WI38 (cell line): ENCODE data around the gene NELL1.

Source experiments
- H3K4me3 ChIP-seq: 2 replicates; pipeline ENCODE4 v1.5.1; 2011; ENCODE audit warnings: low read depth, mild to moderate bottlenecking, control low read depth, low read length
- TF ChIP-seq, protein P1 (sequence below): IDR thresholded peaks from 2 replicates; pipeline ENCODE4 v1.5.1; 2012; ENCODE audit warnings: low read depth, mild to moderate bottlenecking, control low read depth, low read length

NELL1 gene

DNA sequence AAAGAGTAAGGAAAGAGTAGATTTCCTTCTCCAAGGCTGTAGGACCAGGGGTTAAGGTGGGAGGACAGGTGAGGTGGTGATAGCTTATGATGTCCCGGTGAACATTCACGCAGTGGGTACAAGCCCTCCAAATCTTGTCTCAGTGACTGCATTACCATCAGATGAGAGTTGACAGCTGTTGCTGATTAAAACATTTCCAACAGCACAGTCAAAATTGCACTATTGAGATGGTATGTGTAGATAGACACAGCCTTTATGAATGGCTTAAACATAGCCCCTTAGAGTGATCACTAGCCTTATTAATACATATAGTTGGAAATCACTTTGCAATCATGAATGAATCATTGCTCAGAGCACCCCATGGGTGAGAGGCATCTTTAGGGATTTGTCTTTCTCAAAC, 7.3 kb downstream of the NELL1 start:
- TF ChIP-seq, protein P1, sequence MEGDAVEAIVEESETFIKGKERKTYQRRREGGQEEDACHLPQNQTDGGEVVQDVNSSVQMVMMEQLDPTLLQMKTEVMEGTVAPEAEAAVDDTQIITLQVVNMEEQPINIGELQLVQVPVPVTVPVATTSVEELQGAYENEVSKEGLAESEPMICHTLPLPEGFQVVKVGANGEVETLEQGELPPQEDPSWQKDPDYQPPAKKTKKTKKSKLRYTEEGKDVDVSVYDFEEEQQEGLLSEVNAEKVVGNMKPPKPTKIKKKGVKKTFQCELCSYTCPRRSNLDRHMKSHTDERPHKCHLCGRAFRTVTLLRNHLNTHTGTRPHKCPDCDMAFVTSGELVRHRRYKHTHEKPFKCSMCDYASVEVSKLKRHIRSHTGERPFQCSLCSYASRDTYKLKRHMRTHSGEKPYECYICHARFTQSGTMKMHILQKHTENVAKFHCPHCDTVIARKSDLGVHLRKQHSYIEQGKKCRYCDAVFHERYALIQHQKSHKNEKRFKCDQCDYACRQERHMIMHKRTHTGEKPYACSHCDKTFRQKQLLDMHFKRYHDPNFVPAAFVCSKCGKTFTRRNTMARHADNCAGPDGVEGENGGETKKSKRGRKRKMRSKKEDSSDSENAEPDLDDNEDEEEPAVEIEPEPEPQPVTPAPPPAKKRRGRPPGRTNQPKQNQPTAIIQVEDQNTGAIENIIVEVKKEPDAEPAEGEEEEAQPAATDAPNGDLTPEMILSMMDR, result no peak
- H3K4me3 ChIP-seq, result no peak overlapping the region

DNA sequence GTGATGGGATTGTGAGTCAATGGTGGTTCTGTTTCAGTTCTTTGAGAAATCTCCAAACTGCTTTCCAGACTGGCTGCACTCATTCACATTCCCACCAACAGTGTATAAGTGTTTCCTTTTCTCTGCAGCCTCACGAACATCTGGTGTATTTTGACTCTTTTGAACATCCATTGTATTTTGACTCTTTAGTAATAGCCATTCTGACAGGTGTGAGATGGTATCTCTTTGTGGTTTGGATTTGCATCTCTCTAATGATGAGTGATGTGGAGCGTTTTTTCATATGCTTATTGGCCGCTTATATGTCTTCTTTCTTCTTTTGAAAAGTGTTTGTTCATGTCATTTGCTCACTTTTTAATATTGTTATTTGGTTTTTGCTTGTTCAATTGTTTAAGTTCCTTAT, 19.4 kb downstream of the NELL1 start:
- no peak overlapping the region for H3K4me3 ChIP-seq
- TF ChIP-seq, protein P1, result no peak

DNA sequence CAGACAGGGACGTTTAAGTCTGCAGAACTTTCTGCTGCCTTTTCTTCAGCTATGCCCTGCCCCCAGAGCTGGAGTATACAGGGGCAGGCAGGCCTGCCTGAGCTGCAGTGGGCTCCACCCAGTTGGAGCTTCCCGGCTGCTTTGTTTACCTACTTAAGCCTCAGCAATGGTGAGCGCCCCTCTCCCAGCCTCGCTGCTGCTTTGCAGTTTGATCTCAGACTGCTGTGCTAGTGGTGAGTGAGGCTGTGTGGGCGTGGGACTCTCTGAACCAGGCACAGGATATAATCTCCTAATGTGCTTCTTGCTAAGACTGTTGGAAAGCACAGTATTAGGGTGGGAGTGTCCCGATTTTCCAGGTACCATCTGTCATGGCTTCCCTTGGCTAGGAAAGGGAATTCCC, 38.5 kb downstream of the NELL1 start:
- TF ChIP-seq, protein P1, result no peak
- H3K4me3 ChIP-seq, result no peak overlapping the region

DNA sequence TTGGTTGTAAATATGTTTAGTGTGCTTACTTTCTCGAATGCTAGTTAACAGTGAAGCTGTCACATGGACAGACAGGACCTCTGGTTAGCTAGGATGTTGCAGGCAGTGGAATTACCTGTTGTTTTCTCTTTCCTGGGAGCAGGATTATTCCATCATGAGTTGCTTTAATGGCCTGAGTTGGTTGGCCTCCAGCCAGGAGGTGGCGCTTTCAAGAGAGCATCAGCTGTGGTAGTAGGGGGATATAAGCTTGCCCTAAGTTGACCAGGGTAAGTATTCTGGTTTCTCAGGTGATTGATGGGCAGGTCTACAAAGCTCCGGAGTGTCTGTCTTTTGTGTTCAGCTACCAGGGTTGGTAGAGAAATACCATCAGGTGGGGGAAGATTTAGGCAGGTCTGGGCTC, 43.5 kb downstream of the NELL1 start:
- TF ChIP-seq, protein P1, result no peak
- H3K4me3 ChIP-seq, result no peak overlapping the region

DNA sequence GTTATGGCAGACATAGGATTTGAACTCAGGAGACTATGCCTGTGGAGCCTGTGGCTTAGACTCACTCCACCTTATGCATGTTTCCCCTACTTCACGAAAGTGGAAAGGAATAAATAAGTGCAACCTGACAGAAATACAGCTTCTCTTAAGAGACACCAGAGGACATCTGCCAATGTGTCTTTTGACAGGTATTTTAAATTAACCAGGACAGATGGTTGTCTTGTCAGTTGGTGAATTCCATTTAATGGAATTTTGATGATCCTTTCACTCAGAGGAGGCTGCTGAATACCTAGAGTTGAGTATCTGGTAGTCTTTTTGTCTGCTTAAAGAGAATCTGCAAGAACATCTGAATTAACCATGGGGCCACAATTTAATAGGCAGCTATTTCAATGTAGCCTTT, 46.1 kb downstream of the NELL1 start:
- TF ChIP-seq, protein P1, result no peak
- no peak overlapping the region for H3K4me3 ChIP-seq

DNA sequence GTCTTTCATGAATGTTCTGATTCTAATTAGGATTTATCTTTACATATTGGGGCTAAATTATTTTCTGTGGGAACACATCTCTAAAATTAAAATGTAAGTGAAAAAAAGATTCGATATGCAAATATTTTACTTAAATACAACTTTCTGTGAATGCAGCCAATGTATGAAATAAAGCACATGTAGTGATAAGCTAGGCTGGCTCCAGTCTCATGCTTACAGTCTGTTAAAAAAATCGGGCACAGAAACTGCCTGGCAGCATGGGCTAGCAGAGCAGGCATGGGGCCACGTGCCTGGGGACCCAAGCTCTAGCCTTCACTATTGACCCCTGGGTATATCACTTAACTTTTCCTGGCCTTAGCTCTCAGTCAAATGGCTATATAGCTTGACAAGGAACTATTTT, 46.5 kb downstream of the NELL1 start:
- no peak overlapping the region for H3K4me3 ChIP-seq
- TF ChIP-seq, protein P1, result no peak

DNA sequence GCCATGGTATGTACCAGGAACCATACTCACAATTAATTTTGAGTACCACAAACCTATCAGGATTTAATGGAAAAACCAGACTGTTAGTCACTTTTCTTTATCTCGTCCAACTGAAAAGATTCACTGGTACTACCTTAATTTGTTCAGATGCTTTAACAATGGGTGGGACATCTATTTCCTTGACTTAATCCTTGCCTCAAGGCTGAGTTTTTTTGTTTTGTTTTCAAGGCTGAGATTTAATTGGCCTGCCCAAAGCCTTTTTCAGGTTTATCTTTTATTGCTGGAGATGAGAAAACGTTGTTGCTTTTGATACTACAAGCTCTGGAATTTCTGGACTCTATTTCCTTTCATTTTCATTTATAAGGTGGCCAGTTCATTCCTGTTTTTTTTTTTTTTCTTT, 50.4 kb downstream of the NELL1 start:
- no peak overlapping the region for H3K4me3 ChIP-seq
- TF ChIP-seq, protein P1, result no peak
